BLaER1 (cell line): ENCODE measurements around the gene CEP131.
A peak's percentile ranks its signal among the peaks of the same experiment; 100 is the strongest.

ENCODE experiments used
- H3K27ac ChIP-seq: shearing (Covaris generic); formaldehyde crosslinking; 2 replicates; pipeline ENCODE4 v1.8.1; 2022
- H3K27me3 ChIP-seq: shearing (Covaris generic); formaldehyde crosslinking; 2 replicates; pipeline ENCODE4 v1.8.1; 2022
- H3K36me3 ChIP-seq: shearing (Covaris generic); formaldehyde crosslinking; 2 replicates; pipeline ENCODE4 v1.8.1; 2022
- H3K4me1 ChIP-seq: shearing (Covaris generic); formaldehyde crosslinking; 2 replicates; pipeline ENCODE4 v1.8.1; 2022
- H3K4me2 ChIP-seq: shearing (Covaris generic); formaldehyde crosslinking; 2 replicates; pipeline ENCODE4 v1.8.1; 2022
- H3K4me3 ChIP-seq: shearing (Covaris generic); formaldehyde crosslinking; 2 replicates; pipeline ENCODE4 v1.8.1; 2022
- H3K9ac ChIP-seq: shearing (Covaris generic); formaldehyde crosslinking; 2 replicates; pipeline ENCODE4 v1.8.1; 2022
- H3K9me3 ChIP-seq: shearing (Covaris generic); formaldehyde crosslinking; 2 replicates; pipeline ENCODE4 v1.8.1; 2022
- H4K20me1 ChIP-seq: shearing (Covaris generic); formaldehyde crosslinking; 2 replicates; pipeline ENCODE4 v1.8.1; 2022
- Cebpa-rat ChIP-seq: shearing (Covaris generic); IDR thresholded peaks from 2 replicates; pipeline ENCODE4 v1.8.1; 2022

Gene CEP131

GRCh38 chr17:81239714-81240555 lies 17.2 kb upstream of the CEP131 start:
- Histone ChIP-seq H3K27me3 (no peaks in the 10 kb centered on the region), H3K9ac (peak overlapping the region; percentile 92), H3K4me1 (peaks cover 53% of the 10 kb centered on the region), H3K9me3 (no peaks in the 10 kb centered on the region), H3K27ac (peak overlapping the region; percentile 91), H3K4me3 (peak overlapping the region; percentile 99), H4K20me1 (peaks cover 83% of the 10 kb centered on the region), H3K36me3 (peaks cover 36% of the 10 kb centered on the region), H3K4me2 (peak overlapping the region; percentile 88)
- no peak for TF ChIP-seq Cebpa-rat

DNA sequence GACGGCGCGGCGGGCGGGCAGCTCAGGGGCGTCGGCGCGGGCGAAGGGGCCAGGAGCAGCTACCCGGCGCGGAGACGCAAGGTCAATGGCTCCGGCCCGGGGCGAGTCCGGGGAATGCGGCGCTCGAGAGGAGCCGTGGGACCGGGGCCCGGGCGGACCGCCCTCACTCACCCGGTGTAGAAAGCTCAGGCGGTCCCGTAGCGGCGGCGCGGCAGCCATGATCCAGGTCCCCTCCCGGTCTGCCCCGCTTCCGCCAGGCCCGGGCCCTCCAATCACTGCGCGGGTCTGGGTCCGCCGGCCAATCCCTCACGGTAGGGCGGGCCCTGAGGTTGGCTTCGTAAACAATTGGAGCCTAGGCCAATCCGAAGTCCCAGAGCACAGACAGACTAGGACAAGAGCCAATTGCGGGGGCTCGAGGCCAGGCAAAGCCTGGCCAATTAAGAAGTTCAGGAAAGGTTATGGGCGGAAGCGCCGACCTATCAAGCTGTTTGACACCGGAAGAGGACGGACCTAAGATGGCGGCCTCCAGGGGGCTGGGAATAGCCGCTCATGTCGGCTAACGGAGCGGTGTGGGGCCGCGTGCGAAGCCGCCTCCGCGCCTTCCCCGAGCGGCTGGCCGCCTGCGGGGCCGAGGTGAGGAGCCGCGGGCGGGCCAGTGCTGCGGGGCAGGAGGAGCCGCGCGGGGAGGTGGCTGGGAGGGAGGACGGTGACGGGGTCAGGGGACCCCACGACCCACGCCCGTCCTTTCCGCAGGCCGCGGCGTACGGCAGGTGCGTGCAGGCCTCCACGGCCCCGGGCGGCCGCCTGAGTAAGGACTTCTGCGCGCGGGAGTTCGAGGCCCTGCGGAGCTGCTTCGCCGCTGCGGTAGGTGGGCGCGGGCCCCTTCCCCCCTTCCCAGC lies 16.3 kb upstream of the CEP131 start, which contains the start of the genes NDUFAF8 and TEPSIN:
Gene NDUFAF8, plus strand, starts transcription at position 504 of the 899 bp plus-strand sequence. Its CDS starts 46 bp downstream, at position 550.
Gene TEPSIN, minus strand, starts transcription at position 241 of the 899 bp plus-strand sequence. Its CDS starts 22 bp downstream, at position 219.
- TF ChIP-seq Cebpa-rat, result no peak

GRCh38 chr17:81238490-81238814 lies 15.7 kb upstream of the CEP131 start:
- peak overlapping the region; percentile 86 for H3K27ac ChIP-seq
- H3K27me3 ChIP-seq, result no peaks in the 10 kb centered on the region
- H4K20me1 ChIP-seq, result peaks cover 86% of the 10 kb centered on the region
- peaks cover 46% of the 10 kb centered on the region for H3K36me3 ChIP-seq
- peak overlapping the region; percentile 99 for H3K4me2 ChIP-seq
- peak overlapping the region; percentile 92 for H3K9ac ChIP-seq
- H3K4me1 ChIP-seq, result peaks cover 44% of the 10 kb centered on the region
- TF ChIP-seq Cebpa-rat, result no peak
- H3K9me3 ChIP-seq, result no peaks in the 10 kb centered on the region
- H3K4me3 ChIP-seq, result peak overlapping the region; percentile 99

More for the DNA sequence above, 16.3 kb upstream of the CEP131 start, which contains the start of the genes NDUFAF8 and TEPSIN:
- Histone ChIP-seq H3K4me3 (peak within 1 kb of the TSS; percentile 99), H3K27ac (peak within 1 kb of the TSS; percentile 91), H3K9ac (peak within 1 kb of the TSS; percentile 92), H3K4me1 (peaks cover 44% of the 10 kb centered on the region), H3K27me3 (no peaks in the 10 kb centered on the region), H3K36me3 (peaks cover 40% of the 10 kb centered on the region), H3K4me2 (peak within 1 kb of the TSS; percentile 99), H4K20me1 (peaks cover 82% of the 10 kb centered on the region), H3K9me3 (no peaks in the 10 kb centered on the region)

DNA sequence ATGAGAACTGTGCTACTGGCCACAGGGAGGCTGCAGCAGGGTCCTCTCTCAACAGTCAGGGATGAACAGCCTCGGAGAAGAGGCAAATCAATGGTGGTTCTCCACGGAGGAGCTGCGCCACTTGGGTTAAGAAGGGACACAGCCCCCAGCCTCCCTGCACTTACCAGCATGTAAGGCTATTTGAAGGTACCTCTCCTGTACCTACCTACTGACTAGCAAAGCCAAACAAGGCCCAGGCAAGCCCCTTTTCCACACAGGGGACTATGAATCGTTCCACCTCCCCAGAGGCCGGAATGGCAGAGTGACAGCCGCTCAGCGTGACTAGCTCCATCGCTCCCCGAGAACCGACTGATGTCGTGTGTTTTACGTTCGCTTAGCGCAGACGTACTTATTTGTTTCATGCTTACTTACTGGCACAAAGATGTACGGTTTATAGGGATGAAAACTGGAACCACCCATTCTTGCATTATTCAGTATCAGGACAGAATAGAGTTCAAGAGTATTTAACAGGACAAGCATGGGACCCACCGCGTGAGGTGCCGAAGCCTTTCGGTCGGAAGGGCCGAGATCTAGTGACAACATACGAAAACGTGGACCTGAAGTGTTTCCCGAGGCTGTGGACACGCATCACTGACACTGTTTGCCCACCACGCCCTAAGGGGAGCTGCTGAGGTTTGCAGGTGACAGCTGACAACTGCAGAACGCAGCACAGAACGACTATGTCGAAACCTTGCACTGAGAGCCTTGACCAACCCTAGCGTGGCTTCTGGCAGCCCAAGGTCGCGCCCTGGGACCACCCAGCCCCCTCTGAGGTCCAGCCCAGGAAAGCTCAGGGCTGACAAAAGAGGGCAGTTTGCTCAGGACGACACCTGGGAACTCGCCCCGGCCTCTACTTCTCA lies 15.1 kb upstream of the CEP131 start:
- H3K4me1 ChIP-seq, result peaks cover 44% of the 10 kb centered on the region
- H3K36me3 ChIP-seq, result peaks cover 52% of the 10 kb centered on the region
- peaks cover 86% of the 10 kb centered on the region for H4K20me1 ChIP-seq
- H3K9me3 ChIP-seq, result no peaks in the 10 kb centered on the region
- H3K27ac ChIP-seq, result peak overlapping the region; percentile 86
- no peak for TF ChIP-seq Cebpa-rat
- H3K4me3 ChIP-seq, result peak overlapping the region; percentile 99
- H3K4me2 ChIP-seq, result peak overlapping the region; percentile 99
- peak overlapping the region; percentile 92 for H3K9ac ChIP-seq
- no peaks in the 10 kb centered on the region for H3K27me3 ChIP-seq

DNA sequence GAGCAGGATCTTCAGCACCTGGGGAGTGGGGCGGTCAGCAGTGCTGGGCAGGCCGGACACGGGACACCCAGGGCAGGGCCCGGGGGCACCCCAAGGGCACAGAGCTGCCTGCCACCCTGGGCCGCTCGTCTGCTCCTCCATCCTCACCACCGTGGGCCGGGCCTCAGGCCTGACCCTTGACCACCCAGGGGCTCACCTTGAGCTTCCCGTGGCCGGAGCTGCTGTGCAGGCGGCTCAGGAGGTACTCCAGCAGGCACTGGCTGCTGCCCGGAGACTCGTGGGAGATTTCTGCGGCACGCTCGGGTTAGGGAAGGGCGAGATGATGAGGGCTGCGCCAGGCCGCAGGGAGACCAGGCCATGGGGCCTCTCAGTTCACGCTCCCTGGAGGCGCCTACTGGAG lies 14.0 kb upstream of the CEP131 start:
- no peak for TF ChIP-seq Cebpa-rat
- Histone ChIP-seq H3K36me3 (peaks cover 57% of the 10 kb centered on the region), H3K4me1 (peaks cover 39% of the 10 kb centered on the region), H3K9me3 (no peaks in the 10 kb centered on the region), H3K27ac (no peak overlapping the region), H3K4me3 (no peak overlapping the region), H4K20me1 (peaks cover 88% of the 10 kb centered on the region), H3K4me2 (peak overlapping the region; percentile 99; the same call in 1 of the 2 replicates), H3K27me3 (no peaks in the 10 kb centered on the region), H3K9ac (peak overlapping the region; percentile 41; the same call in 1 of the 2 replicates)

DNA sequence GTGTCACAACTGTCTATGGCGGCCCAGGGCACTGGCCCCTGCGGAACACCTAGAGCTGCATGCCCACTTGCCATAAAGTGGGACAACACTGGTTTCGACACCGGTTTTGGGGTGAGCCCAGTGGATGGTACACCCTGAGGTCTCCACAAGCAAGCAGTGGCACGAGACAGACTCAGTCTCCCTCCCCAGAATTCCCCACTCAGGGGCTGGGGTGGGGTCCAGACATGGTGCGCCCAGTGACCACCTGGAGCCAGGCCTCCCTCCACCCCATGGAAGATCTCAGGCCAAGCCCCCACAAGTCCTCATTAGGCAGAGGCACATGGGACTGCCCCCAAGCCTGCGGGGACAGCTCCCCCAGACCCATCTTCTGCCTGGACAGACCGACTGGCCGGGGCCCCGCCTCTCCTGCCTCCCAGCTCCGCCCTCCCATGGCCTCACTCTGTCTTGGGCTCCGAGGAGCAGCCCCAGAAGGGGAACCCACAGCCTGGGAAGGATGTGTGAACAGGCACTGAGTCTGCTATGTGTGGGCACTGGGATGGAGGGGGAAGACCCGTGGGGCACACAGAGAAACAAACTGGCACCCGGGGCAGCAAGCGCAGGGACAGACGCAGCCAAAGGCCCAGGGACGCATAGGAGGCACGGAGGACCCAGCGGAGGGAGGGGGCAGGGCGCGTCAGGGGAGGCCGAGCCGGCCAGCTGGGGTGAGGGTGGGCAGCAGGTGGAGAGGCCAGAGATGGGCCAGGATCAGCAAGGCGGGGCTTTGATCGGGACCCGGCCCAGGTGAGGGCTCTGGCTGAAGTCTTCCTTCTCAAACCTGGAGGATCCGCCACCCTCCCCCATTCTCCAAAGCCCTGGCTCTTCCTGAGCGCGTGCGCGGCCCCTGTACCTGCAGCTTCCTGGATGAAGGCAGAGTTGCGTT lies 13.3 kb upstream of the CEP131 start:
- Histone ChIP-seq H3K4me2 (no peak overlapping the region), H3K9me3 (no peaks in the 10 kb centered on the region), H4K20me1 (peaks cover 81% of the 10 kb centered on the region), H3K27ac (no peak overlapping the region), H3K27me3 (no peaks in the 10 kb centered on the region), H3K9ac (no peak overlapping the region), H3K4me1 (peaks cover 32% of the 10 kb centered on the region), H3K4me3 (no peak overlapping the region), H3K36me3 (peaks cover 57% of the 10 kb centered on the region)
- TF ChIP-seq Cebpa-rat, result no peak

GRCh38 chr17:81234940-81235821 lies 12.4 kb upstream of the CEP131 start:
- Histone ChIP-seq H4K20me1 (peaks cover 72% of the 10 kb centered on the region), H3K4me3 (no peak overlapping the region), H3K9me3 (no peaks in the 10 kb centered on the region), H3K9ac (no peak overlapping the region), H3K4me1 (peaks cover 23% of the 10 kb centered on the region), H3K27me3 (no peaks in the 10 kb centered on the region), H3K27ac (no peak overlapping the region), H3K36me3 (peaks cover 60% of the 10 kb centered on the region), H3K4me2 (no peak overlapping the region)
- no peak for TF ChIP-seq Cebpa-rat
